Right kidney (tissue), 9 donors: Measurements from ENCODE around the gene DDX28.

Experiments
- DNase-seq: peaks from one replicate; pipeline ENCODE4 v3.0.0-alpha.2; 2016
- long read RNA-seq, 8 donors: transcript quantifications; one replicate each; lab custom pipeline, GENCODE V29; 2026

The DDX28 gene, protein sequence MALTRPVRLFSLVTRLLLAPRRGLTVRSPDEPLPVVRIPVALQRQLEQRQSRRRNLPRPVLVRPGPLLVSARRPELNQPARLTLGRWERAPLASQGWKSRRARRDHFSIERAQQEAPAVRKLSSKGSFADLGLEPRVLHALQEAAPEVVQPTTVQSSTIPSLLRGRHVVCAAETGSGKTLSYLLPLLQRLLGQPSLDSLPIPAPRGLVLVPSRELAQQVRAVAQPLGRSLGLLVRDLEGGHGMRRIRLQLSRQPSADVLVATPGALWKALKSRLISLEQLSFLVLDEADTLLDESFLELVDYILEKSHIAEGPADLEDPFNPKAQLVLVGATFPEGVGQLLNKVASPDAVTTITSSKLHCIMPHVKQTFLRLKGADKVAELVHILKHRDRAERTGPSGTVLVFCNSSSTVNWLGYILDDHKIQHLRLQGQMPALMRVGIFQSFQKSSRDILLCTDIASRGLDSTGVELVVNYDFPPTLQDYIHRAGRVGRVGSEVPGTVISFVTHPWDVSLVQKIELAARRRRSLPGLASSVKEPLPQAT
- long read RNA-seq, donor 1, transcript DDX28-201 (1 exons, 2,169 nt): major isoform, 14 of 14 reads
- long read RNA-seq, donor 1, partial matches to known transcripts: 0 of 14 reads
- long read RNA-seq, donor 1, other reads (novel, unspliced or antisense): 0 of 14 reads
- long read RNA-seq, donor 2, transcript DDX28-201 (1 exons, 2,169 nt): major isoform, 14 of 14 reads
- long read RNA-seq, donor 2, partial matches to known transcripts: 0 of 14 reads
- long read RNA-seq, donor 2, other reads (novel, unspliced or antisense): 0 of 14 reads
- long read RNA-seq, donor 3, transcript DDX28-201 (1 exons, 2,169 nt): major isoform, 6 of 6 reads
- long read RNA-seq, donor 3, partial matches to known transcripts: 0 of 6 reads
- long read RNA-seq, donor 3, other reads (novel, unspliced or antisense): 0 of 6 reads
- long read RNA-seq, donor 4, transcript DDX28-201 (1 exons, 2,169 nt): major isoform, 16 of 16 reads
- long read RNA-seq, donor 4, partial matches to known transcripts: 0 of 16 reads
- long read RNA-seq, donor 4, other reads (novel, unspliced or antisense): 0 of 16 reads
- long read RNA-seq, donor 5, transcript DDX28-201 (1 exons, 2,169 nt): major isoform, 14 of 14 reads
- long read RNA-seq, donor 5, partial matches to known transcripts: 0 of 14 reads
- long read RNA-seq, donor 5, other reads (novel, unspliced or antisense): 0 of 14 reads
- long read RNA-seq, donor 6, transcript DDX28-201 (1 exons, 2,169 nt): major isoform, 7 of 7 reads
- long read RNA-seq, donor 6, partial matches to known transcripts: 0 of 7 reads
- long read RNA-seq, donor 6, other reads (novel, unspliced or antisense): 0 of 7 reads
- long read RNA-seq, donor 7: 0 reads
- long read RNA-seq, donor 8, transcript DDX28-201 (1 exons, 2,169 nt): major isoform, 12 of 12 reads
- long read RNA-seq, donor 8, partial matches to known transcripts: 0 of 12 reads
- long read RNA-seq, donor 8, other reads (novel, unspliced or antisense): 0 of 12 reads

DNA sequence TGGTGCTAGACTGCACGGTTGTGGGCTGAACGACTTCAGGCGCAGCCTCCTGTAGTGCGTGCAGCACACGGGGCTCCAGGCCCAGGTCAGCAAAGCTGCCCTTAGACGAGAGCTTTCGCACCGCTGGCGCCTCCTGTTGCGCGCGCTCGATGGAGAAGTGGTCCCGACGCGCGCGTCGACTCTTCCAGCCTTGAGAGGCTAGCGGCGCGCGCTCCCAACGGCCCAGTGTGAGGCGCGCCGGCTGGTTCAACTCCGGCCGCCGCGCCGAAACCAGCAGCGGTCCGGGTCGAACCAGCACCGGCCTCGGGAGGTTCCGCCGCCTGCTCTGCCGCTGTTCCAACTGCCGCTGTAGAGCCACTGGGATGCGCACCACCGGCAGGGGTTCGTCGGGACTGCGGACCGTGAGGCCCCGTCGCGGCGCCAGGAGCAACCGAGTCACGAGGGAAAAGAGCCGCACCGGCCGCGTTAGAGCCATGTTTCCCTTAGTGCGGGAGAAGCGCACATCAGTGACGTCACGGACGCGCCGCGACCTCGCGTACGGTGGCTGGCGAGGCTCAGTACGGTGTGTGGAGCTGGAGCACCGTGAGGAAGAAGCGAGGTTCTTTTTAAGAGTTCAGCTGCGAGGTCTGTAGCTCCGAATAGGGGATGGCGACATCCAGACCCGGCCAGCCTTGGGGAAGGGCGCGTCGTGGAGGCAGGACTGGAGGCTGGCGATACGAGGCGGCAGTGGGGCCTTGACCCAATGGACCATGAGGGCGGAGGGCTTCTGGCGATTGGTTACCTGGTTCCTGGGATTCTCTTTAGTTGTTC lies at the start of gene DDX28, which contains the start of gene DUS2:
DDX28 (minus strand) TSS at position 505 of the 810 bp plus-strand sequence; CDS start at position 475, 30 bp downstream.
DUS2 (plus strand) TSS at position 557 of the 810 bp plus-strand sequence. CDS start 14,740 bp downstream, outside the sequence.
- DNase-seq: peak; percentile 93

DNA sequence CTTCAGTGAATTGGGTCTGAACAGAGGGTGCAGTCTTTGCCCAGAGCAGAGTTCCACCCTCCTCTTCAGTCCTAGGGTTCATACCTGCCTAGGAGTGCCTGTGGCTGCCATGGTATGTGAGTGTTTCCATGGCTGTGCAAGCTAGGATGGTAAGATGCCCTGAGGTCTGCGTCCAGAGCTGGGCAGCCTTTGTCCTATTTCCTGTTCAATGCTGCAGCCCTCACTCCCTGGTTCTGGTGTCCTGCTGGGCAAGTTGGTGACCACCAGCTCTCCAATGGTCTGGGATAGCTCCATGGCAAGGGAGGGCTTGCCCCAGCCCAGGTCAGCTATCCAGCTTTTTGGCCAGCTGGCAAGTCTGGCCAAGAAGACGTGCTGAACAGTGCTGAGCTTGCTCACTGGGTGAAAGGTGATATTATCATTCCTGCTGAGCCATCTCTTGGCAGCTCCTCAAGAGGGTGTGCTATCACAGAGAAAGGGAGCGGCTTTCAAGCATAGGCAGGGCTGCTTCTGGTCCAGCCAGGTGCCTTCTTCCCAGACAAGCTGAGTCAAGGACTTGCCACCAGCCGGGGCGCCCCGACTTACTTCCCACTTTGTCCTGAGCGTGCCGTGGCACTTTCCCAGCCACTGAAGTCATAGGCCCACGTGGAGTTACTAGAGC lies 49.1 kb upstream of the DDX28 start:
- DNase-seq: no peak

DNA sequence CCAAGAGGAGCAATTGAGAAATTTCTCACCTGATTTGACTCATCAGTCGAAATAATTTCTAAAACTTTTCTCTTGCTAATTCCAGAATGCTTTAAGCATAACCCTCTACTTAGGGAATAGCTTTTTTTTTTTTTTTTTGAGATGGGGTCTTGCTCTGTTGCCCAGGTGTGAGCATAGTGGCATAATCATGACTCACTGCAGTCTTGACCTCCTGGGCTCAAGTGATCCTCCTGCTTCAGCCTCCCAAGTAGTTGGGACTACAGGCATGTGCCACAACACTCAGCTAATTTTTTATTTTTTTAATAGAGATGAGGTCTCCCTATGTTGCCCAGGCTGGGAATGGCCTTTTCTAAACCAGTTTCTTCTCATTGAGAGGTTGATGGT lies 48.5 kb upstream of the DDX28 start:
- DNase-seq: no peak

DNA sequence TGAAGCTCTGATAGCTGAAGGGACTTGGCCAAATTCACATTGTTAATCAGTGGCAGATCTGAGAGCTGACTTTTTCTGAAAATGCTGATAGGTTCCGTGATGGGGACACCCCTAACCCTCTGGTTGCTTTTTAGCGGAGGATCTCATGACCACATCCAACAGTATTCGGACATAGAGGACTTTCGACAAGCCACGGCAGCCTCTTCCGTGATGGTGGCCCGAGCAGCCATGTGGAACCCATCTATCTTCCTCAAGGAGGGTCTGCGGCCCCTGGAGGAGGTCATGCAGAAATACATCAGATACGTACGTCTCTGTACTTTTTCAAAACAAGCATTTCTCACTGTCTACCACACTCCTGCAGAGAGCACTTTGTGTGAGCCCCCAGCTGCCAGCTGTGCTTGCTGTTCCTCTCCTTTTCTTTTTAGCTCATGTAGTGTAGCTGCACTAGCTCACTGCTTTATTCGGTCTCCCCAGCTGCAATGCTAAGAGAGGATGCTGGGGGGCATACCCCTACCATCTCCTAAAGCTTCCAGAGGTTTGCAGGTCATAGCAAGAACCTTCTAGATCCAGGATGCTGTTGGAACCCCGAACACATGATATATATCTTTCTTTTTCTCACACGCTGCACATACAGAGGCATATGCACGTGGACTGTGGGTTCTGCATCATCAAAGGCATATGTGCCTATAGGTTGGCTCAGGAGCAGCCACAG lies 47.9 kb upstream of the DDX28 start:
- DNase-seq: no peak

DNA sequence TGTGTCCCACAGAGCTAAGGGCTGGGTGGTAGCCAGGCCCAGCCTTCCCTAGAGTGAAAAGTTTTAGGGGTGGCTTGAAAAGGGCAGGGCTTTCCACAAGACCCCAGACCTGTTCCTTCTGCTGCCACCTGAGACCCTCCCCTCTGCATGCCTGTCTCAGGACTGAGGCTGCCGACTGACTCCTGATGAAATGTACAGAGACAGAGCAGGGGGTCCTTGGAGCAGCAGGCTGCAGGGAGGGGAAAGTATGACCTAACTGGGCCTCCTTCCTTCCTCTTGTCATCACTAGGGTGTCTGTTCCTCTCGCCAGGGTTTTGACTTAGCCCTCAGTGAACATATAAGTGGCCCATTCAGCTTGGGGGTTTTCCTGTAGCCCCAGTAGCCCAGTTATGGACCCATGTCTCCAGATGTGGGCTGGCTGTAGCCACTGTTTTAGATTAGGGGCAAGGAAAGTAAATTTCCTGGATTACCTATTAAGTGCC lies 47.3 kb upstream of the DDX28 start:
- DNase-seq: no peak

DNA sequence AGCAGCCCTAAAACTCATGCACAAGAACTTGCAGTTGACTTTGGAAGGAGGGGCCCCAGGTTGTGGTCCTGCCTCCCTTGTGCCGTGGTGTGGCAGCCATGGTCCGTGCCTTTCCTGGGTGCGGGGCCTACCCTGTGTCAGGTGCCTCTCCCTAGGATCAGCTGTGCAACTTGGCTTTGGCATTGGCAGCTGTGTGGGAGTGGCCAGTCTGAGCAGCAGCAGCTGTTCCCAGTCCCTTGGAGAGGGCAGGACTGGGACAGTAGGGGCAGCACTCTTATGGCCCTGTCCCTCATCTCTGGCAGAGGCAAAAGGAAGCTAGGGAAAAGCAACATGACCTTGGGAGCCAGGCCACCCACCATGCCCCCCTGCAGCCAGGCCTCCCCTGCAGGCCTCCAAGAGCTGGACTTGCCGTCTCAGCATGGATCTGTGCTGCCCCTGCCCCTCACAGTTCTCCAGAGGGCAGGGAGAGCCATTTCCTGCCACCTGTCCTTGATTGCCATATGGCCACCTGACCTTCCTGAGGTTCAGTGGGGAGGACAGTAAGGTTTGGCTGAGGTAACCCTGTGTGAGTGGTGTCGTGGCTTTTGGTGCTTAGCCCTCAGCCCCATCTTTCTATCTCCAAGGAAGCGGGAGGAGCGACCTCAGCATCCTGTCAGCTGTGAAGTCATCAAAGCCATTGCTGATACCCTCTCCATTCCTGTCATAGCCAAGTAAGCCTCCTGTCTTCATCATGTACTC lies 46.6 kb upstream of the DDX28 start:
- DNase-seq: no peak

DNA sequence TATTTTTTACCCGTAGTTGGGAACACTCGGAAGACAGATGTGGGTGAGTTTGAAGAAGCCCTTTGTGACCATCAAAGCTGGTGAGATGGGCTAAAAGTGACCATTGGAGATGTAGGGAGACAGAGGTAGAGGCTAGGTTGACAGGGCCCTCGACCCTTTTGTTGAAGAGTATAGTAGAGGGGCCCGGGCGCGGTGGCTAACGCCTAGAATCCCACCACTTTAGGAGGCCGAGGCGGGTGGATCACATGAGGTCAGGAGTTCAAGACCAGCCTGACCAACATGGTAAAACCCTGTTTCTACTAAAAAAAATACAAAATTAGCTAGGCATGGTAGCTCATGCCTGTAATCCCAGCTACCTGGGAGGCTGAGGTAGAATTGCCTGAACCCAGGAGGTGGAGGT lies 45.9 kb upstream of the DDX28 start:
- DNase-seq: no peak

DNA sequence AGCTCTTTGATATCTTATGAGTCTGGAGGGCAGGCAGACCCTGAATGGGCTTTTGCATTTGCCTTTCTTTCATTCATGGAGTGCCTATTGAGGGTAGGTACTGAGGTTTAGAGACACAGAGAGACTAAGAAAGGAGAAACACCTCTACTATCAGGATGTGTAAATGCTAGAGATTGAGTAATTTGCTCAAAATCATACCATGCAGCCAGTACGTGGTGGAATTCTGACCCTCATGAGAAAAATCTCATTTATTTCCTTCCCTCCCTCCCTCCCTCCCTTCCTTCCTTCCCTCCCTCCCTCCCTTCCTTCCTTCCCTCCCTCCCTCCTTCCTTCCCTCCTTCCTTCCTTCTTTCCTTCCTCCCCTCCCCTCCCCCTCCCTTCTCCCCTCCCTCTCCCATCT lies 43.7 kb upstream of the DDX28 start:
- DNase-seq: no peak

DNA sequence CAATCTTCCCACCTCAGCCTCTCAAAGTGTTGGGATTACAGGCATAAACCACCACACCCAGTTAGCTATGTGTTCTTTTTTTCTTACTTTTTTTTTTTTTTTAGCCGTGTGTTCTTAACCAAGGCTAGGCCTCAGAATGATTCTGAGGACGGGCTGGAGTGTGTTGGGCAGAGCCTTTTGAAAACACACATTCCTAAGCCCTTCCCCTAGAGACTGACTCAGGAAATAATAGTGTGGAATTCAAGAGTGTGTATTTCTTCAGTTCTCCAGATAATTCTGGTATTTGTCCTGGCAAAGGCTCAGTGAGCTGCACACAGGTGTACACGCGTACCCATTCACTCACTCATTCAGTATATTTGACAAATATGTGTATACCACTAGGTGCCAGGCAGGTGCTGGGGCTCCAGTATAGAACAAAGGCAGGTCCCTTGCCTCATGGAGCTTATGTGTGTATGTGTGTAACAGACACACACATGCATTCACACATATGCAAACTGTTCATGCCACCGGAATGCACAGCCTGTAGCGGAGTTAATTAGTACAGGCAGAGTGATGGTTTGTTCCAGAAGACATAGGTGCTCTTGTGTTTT lies 42.8 kb upstream of the DDX28 start:
- no peak for DNase-seq

DNA sequence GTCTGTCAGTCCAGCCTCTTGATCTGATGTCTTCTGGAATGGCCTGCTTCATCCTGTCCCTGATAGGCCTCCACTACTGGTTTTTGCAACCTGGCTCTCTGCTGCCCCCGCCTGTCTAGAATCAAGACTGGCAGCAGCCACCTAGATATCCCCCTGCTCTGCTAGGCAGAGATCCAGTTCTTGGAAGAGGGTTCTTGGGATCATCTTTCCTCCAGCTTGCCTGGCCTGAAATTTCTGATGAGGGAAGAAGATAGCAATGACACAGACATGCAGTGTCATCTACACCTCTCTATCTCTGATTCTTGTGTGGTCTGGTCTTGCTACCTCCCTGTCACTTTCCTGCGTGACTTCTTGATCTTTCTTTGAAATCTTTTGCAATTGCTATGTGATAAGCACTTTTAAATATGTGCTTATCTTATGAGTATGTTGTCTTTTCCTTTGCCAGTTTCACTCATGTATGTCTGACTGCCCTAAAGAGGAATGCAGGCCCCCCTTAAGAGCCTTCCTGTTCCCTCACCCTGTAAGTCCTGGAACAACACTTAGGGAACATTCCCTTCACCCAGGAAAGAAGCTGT lies 41.8 kb upstream of the DDX28 start:
- no peak for DNase-seq

DNA sequence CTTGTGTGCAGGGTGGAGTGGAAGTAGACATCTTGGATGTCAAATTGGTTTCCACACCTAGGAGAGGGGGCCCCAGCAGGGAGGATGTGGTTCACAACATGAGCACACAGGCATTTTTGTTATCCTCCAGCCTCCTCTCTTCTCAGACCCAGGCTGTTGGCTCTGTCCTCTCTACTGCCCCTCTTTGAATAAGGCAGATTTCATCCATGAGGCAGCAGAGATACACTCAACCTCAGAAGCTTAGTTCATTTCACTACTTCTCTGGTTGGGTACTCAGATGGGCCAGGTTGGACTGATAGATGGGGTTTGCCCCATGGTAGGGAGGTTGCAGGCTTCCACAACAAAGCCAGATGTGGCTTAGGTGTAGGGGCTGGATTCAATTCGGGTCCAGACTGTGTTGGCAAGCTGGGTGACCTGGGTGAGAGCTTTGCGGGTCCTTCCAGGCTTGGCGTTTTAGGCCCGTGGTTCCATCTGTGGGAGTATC lies 39.9 kb upstream of the DDX28 start:
- no peak for DNase-seq

DNA sequence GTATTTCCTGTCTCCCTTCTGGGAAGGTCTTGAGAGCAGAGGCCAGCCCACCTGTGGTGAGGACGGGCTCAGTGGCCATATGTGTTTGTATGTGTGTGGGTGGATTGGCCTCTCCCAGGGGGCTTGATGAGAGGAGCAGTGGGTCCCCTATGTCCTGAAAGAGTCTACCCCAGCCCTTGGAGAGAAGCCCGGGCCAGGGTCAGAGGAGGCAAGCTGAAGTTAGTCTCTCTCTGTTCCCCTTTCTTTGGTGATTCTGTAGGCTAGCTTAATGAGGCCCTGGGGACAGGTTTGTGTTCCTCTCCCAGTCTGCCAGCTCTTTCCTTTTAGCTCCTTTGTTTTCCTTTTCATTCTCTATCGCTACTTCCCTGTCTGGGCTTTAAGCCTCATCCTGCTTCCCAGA lies 38.4 kb upstream of the DDX28 start:
- DNase-seq: no peak

DNA sequence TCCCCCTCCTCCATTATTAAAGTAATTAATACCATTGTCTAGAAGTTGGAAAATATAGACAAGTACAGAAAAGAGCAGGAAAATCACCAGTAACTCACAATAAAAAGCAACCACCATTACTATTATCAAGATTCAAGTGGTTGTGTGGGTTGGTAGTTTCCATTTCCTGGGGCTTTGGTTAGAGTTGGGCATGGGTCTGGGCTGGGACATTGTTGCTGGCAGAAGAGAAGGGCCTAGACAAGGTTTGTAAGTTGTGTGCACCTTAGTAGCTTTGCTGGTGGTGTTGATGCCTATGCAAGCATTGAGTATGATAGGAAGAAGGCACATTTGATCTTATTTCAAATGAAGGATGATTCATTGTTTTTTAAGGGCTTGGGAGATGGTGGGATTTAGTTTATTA lies 36.8 kb upstream of the DDX28 start:
- DNase-seq: no peak

DNA sequence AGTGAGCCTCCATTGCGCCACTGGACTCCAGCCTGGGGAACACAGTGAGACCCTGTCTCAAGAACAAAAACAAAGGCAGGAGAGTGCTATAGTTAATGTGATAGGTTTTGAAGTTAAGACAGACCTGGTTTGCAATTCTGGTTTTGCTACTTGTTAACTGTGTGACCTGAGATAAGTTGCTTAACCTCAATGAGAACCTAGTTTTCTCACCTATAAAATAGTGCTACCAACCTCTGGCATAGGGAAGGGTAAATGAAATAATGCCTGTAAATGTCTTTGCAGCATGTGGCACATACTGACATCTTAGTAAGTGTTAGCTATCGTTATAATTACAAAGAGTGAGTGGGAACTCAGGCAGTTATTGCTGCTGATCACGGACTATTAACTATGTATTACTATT lies 32.4 kb upstream of the DDX28 start:
- DNase-seq: no peak

DNA sequence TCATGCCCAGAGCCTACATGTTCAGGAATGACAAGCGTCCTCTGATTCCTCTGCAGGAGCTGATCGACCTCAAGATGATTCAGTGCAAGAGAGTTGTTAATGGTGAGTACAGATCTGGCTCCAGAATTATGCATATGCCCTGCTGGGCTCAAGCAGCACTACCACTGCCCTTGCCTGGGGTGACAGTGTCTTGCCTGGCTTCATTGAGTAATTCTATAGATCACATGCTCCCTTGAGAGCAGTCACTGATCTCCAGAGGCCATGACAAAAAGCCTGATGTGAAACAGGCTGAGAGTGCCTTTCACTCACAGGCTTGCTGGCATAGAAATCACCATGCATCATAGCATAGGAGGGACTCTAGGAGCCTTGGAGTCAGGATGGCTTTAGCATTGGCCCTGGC lies 26.4 kb upstream of the DDX28 start:
- no peak for DNase-seq

DNA sequence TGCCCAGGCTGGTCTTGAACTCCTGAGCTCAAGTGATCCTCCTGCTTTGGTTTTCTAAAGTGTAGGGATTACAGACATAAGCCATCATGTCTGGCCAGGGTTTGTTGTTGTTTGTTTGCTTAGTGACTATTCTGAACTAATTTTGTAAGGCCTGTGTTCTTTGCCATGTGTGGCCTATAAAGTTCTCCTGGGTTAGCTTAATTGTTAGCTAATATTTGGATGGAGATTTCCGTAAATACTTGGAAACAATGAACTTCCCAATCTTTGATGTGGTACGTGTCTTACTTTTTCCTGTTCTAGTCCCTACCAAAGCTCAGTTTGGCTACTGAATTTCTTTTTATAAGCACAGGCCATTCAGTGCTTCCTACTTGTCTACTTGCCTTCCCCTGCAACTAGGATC lies 25.0 kb upstream of the DDX28 start:
- DNase-seq: no peak

DNA sequence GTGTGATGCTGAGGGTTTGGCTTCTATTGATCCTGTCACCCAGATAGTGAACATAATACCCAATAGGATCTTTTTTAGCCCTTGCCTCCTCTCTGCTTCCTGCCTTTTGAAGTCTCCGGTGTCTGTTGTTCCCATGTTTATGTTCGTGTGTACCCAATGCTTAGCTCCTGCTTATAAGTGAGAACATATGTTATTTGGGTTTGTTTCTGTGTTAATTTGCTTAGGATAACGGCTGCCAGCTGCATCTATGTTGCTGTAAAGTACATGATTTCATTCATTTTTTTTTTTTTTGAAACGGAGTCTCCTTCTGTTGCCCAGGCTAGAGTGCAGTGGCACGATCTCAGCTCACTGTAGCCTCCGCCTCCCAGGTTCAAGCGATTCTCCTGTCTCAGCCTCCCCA lies 23.1 kb upstream of the DDX28 start:
- no peak for DNase-seq

DNA sequence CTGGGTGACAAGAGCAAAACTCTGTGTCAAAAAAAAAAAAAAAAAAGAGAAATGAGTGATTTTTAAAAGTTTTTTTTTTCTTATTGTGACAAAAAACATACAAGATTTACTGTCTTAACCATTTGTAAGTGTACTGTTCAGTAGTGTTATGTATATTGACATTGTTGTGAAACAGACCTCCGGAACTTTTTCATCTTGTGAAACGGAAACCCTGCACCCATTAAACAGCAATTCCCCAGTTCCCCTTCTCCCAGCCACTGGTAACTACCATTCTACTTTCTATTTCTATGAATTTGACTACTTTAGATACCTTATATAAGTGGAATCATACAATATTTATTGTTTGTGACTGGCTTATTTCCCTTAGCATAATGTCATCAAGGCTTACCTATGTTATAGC lies 18.8 kb upstream of the DDX28 start:
- no peak for DNase-seq
